GM23338 (cell line): ENCODE results near the gene ZHX3.

ENCODE experiments used
- CREB1 ChIP-seq: fragments of 250-450 bp; sonication (Bioruptor Pico); IDR thresholded peaks from 2 replicates; pipeline ENCODE4 v1.5.0; 2020; ENCODE audit warnings: low read depth, mild to moderate bottlenecking, moderate library complexity
- CTCF ChIP-seq, 2 experiments: fragments of 200-600 bp in 1 of 2; sonication (generic) in 1 of 2; conservative IDR thresholded peaks; 2 replicates each; pipeline versions ENCODE4 v1.5.1 to v1.6.1; 2016 to 2017; ENCODE audit warnings: antibody characterized with exemption in 2 of 2, low read depth in 2 of 2, mild to moderate bottlenecking in 2 of 2, moderate library complexity in 1 of 2
- ETS1 ChIP-seq: IDR thresholded peaks from 2 replicates; pipeline ENCODE4 v1.6.1; 2016; ENCODE audit warnings: antibody characterized with exemption
- EZH2 ChIP-seq: fragments of 200-600 bp; sonication (generic); IDR thresholded peaks from one replicate; pipeline ENCODE4 v1.8.0; 2017; ENCODE audit warnings: antibody characterized with exemption, mild to moderate bottlenecking, low read depth; ENCODE audit not compliant: unreplicated experiment
- EZH2phosphoT487 ChIP-seq: fragments of 200-600 bp; sonication (generic); IDR thresholded peaks from one replicate; pipeline ENCODE4 v1.8.1; 2018; ENCODE audit warnings: antibody characterized with exemption; ENCODE audit not compliant: unreplicated experiment
- POLR2AphosphoS5 ChIP-seq: IDR thresholded peaks from 2 replicates; pipeline ENCODE4 v1.6.1; 2016; ENCODE audit warnings: antibody characterized with exemption, low read depth
- REST ChIP-seq: IDR thresholded peaks from one replicate; pipeline ENCODE4 v1.6.1; 2018; ENCODE audit warnings: antibody characterized with exemption; ENCODE audit not compliant: unreplicated experiment

DNA sequence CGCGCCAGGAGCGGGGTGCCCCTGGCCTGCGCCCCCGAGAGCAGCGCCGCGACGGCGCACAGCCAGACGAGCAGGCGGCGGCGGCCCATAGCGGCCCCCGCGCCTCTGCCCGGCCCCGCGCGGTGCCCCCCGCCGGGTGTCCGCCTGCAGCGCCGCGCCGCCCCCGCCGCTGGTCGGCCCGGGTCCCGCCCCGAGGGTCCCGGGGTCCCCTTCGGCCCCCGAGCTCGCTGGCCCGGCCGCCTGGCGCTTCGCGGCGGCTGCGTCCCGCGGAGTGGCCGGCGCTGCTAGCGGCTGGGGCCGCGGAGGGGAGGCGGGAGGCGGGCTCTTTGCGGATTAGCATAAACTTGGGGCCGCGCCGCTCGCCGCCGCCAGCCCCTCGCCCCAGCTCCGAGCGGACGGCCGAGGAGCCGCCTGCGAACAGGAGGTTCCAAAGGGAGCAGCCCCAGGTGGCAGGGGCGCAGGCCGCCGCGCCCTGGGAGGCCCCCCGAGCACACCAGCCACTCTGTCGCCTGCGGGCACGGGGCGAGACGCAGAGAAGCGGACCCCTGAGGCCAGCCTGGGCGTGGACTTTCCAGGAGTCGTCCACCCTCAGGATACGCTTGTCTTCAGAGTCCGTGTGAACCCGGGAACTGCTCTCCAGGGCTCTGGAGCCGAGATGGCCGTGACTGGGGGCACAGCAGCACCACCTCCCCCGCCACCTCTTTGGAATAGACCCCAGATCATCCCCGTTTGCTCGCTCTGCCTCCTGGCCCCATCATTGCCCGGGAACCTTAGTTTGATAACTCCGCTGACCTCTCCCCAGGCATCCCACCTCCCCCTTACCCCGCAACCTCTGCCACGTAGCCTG is 49.2 kb upstream of the ZHX3 start, which contains the start of gene EMILIN3:
- no peak for TF ChIP-seq CTCF (conservative IDR thresholded peaks at IDR 0.05; ENCODE audit: low read depth in 2 of 2)
- TF ChIP-seq EZH2phosphoT487: no peak
- peak; percentile 30; the same call in 1 of the 2 replicates for TF ChIP-seq POLR2AphosphoS5
- TF ChIP-seq EZH2: peak; percentile 39
- no peak for TF ChIP-seq REST
- no peak for TF ChIP-seq ETS1
- no peak for TF ChIP-seq CREB1 (CRISPR knock-in tag)
